ENCODE data around the gene GBP4.

DNA sequence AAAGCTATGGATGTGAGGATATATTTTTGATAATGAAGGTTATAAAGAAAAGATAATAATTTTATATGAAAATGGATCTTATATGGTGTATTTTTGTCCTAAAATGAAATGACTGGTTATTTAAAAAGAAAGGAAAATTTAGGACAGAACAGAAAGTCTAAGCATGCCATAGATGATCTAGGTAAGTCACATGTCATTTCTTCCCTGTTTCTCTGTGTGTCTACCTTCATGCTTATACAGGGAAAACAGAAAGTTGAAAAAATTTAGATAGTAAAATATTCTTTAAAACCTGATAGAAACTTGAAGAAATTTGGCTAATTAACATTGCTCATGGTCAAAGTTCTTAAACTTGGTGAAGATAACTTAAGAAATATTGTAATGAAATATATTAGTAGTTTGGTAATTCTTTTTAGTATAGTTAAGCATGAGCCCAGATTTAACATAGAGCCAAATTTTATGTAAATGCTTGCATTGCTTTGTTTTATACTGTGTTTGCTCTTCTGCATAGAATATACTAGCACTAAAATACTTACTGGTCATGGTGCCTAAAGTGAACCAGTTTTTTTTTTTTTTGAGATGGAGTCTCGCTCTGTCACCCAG, 12.4 kb upstream of the GBP4 start:
- TF ChIP-seq CTCF (conservative IDR thresholded peaks at IDR 0.05; ENCODE audit: low read depth, low read length) (no peak), EZH2 (IDR thresholded peaks at IDR 0.05; ENCODE audit: borderline replicate concordance, low read depth, low read length, poor library complexity, severe bottlenecking) (no peak)

Data from A673 (cell line).